ENCODE results near the gene TOM1L1.

The TOM1L1 gene

DNA sequence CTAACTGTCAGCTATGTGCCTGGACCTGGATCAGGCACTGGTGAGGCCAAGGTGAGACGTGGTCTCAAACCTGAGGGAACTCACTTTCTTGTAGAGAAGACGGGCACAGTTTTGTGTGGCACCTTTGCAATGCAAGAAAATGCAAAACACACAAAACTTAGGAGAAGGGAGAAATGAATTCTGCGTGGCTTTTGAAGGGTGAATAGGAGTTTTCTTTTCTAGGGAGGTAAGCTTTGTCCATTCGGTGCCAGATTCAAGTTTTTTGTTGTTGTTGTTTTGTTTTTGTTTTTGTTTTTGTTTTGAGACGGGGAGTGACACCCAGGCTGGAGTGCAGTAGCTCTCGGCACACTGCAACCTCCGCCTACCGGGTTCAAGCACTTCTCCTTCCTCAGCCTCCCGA lies 1.4 kb downstream of the TOM1L1 start:
- WGBS (ENCODE audit: extremely low coverage, insufficient coverage, insufficient read length): no CpG with 5 or more reads among the region's 9 CpGs
- Histone ChIP-seq H3K4me3 (ENCODE audit: low read depth, low read length) (no peak overlapping the region), H3K18ac (ENCODE audit: low read length) (no peak overlapping the region), H3K27ac (ENCODE audit: low read depth, low read length) (no peak overlapping the region), H3K14ac (ENCODE audit: low read length) (no peak overlapping the region), H4K8ac (ENCODE audit: low read depth, low read length) (no peak overlapping the region), H2BK5ac (ENCODE audit: low read depth, low read length, poor library complexity) (no peak overlapping the region), H4K12ac (ENCODE audit: low read depth, low read length) (no peak overlapping the region), H2BK120ac (ENCODE audit: insufficient read depth, low read length, poor library complexity) (no peak overlapping the region), H3K79me1 (ENCODE audit: low read length) (peaks cover 2% of the 10 kb centered on the region), H3K36me3 (ENCODE audit: control insufficient read depth in 1 of 2, insufficient read depth in 2 of 2, low read length in 2 of 2) (peaks cover 0 to 2% of the 10 kb centered on the region in 2 experiments), H3K4me2 (ENCODE audit: low read length) (no peak overlapping the region), H3K4me1 (ENCODE audit: control insufficient read depth in 1 of 2, insufficient read depth in 2 of 2, low read length in 2 of 2) (peaks cover 3 to 6% of the 10 kb centered on the region in 2 experiments), H2AFZ (ENCODE audit: insufficient read depth, low read length, poor library complexity) (no peak overlapping the region), H3K4ac (ENCODE audit: low read depth, low read length) (no peak overlapping the region), H2BK12ac (ENCODE audit: low read length) (no peak overlapping the region), H3K9me3 (ENCODE audit: insufficient read depth, low read depth, low read length) (no peaks in the 10 kb centered on the region), H3K23ac (ENCODE audit: low read length) (no peak overlapping the region), H3K27me3 (ENCODE audit: insufficient read depth, low read length) (no peaks in the 10 kb centered on the region), H2AK5ac (ENCODE audit: low read length) (peak overlapping the region; percentile 47), H3K79me2 (ENCODE audit: control insufficient read depth, insufficient read depth, low read length, poor library complexity) (no peaks in the 10 kb centered on the region), H4K91ac (ENCODE audit: low read depth, low read length) (no peak overlapping the region), H3K9ac (ENCODE audit: low read length) (no peak overlapping the region)
- DNase-seq: no peak

DNA sequence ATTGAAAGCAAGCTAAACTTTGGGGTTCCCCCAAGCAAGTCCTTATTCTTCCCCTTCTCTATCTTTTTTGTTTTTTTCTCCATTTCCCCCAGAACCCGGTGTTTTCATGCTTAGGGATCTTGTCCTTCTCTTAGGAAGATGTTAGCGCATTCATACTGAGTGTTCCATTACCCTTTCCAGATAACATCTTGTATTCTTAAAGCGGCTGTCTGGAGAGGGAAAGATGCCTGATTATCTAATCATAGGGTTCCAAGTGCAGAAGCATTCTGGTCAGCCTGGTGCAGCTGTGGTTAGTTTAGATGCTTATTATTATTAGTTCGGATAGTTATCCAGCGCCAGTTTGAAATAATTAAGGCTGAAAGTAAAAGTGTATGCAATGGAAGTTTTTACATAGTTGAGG lies 2.0 kb downstream of the TOM1L1 start:
- Histone ChIP-seq H4K8ac (ENCODE audit: low read depth, low read length) (no peak overlapping the region), H3K4me2 (ENCODE audit: low read length) (no peak overlapping the region), H2BK5ac (ENCODE audit: low read depth, low read length, poor library complexity) (no peak overlapping the region), H3K36me3 (ENCODE audit: control insufficient read depth in 1 of 2, insufficient read depth in 2 of 2, low read length in 2 of 2) (peaks cover 0 to 2% of the 10 kb centered on the region in 2 experiments), H3K9me3 (ENCODE audit: insufficient read depth, low read depth, low read length) (no peaks in the 10 kb centered on the region), H3K4me3 (ENCODE audit: low read depth, low read length) (no peak overlapping the region), H3K23ac (ENCODE audit: low read length) (no peak overlapping the region), H3K18ac (ENCODE audit: low read length) (no peak overlapping the region), H4K91ac (ENCODE audit: low read depth, low read length) (no peak overlapping the region), H2AK5ac (ENCODE audit: low read length) (no peak overlapping the region), H2AFZ (ENCODE audit: insufficient read depth, low read length, poor library complexity) (no peak overlapping the region), H3K79me2 (ENCODE audit: control insufficient read depth, insufficient read depth, low read length, poor library complexity) (no peaks in the 10 kb centered on the region), H3K27me3 (ENCODE audit: insufficient read depth, low read length) (no peaks in the 10 kb centered on the region), H3K14ac (ENCODE audit: low read length) (no peak overlapping the region), H3K27ac (ENCODE audit: low read depth, low read length) (no peak overlapping the region), H3K9ac (ENCODE audit: low read length) (no peak overlapping the region), H2BK12ac (ENCODE audit: low read length) (no peak overlapping the region), H4K12ac (ENCODE audit: low read depth, low read length) (no peak overlapping the region), H3K4me1 (ENCODE audit: control insufficient read depth in 1 of 2, insufficient read depth in 2 of 2, low read length in 2 of 2) (peaks cover 3 to 6% of the 10 kb centered on the region in 2 experiments), H3K4ac (ENCODE audit: low read depth, low read length) (no peak overlapping the region), H2BK120ac (ENCODE audit: insufficient read depth, low read length, poor library complexity) (no peak overlapping the region), H3K79me1 (ENCODE audit: low read length) (peaks cover 2% of the 10 kb centered on the region)
- no peak for DNase-seq
- no CpG with 5 or more reads among the region's 5 CpGs for WGBS (ENCODE audit: extremely low coverage, insufficient coverage, insufficient read length)

DNA sequence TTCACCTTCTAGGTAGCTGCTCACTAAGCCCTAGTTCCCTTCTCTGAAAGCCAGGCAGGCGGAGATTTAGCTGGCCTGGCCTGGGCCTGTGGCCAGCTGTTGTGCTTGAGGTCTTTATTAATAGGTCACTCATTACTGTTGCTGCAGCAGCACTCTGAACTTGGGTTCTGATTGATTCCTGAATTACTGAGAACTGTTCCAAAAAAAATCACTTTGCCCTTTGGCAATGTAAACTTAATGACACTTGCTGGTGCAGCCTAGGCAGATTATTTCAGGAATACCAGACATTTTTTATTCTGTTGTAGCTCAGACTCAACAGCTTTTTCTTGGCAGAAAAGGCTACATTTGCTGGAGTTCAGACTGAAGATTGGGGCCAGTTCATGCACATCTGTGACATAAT lies 2.7 kb downstream of the TOM1L1 start:
- H2BK120ac ChIP-seq (ENCODE audit: insufficient read depth, low read length, poor library complexity): no peak overlapping the region
- H4K12ac ChIP-seq (ENCODE audit: low read depth, low read length): no peak overlapping the region
- H3K4me3 ChIP-seq (ENCODE audit: low read depth, low read length): no peak overlapping the region
- H3K4me1 ChIP-seq (ENCODE audit: control insufficient read depth in 1 of 2, insufficient read depth in 2 of 2, low read length in 2 of 2): peaks cover 3 to 6% of the 10 kb centered on the region in 2 experiments
- H3K18ac ChIP-seq (ENCODE audit: low read length): no peak overlapping the region
- no peak overlapping the region for H4K8ac ChIP-seq (ENCODE audit: low read depth, low read length)
- no peak overlapping the region for H3K14ac ChIP-seq (ENCODE audit: low read length)
- H3K9ac ChIP-seq (ENCODE audit: low read length): no peak overlapping the region
- no peak overlapping the region for H2BK12ac ChIP-seq (ENCODE audit: low read length)
- H2BK5ac ChIP-seq (ENCODE audit: low read depth, low read length, poor library complexity): no peak overlapping the region
- H3K9me3 ChIP-seq (ENCODE audit: insufficient read depth, low read depth, low read length): no peaks in the 10 kb centered on the region
- DNase-seq: no peak
- H3K36me3 ChIP-seq (ENCODE audit: control insufficient read depth in 1 of 2, insufficient read depth in 2 of 2, low read length in 2 of 2): peaks cover 0 to 2% of the 10 kb centered on the region in 2 experiments
- no peak overlapping the region for H3K23ac ChIP-seq (ENCODE audit: low read length)
- no CpG with 5 or more reads among the region's 1 CpG for WGBS (ENCODE audit: extremely low coverage, insufficient coverage, insufficient read length)
- H2AK5ac ChIP-seq (ENCODE audit: low read length): no peak overlapping the region
- H4K91ac ChIP-seq (ENCODE audit: low read depth, low read length): no peak overlapping the region
- H3K27me3 ChIP-seq (ENCODE audit: insufficient read depth, low read length): no peaks in the 10 kb centered on the region
- H3K27ac ChIP-seq (ENCODE audit: low read depth, low read length): no peak overlapping the region
- no peaks in the 10 kb centered on the region for H3K79me2 ChIP-seq (ENCODE audit: control insufficient read depth, insufficient read depth, low read length, poor library complexity)
- H3K79me1 ChIP-seq (ENCODE audit: low read length): peaks cover 2% of the 10 kb centered on the region
- H3K4me2 ChIP-seq (ENCODE audit: low read length): no peak overlapping the region
- H3K4ac ChIP-seq (ENCODE audit: low read depth, low read length): no peak overlapping the region
- H2AFZ ChIP-seq (ENCODE audit: insufficient read depth, low read length, poor library complexity): no peak overlapping the region

DNA sequence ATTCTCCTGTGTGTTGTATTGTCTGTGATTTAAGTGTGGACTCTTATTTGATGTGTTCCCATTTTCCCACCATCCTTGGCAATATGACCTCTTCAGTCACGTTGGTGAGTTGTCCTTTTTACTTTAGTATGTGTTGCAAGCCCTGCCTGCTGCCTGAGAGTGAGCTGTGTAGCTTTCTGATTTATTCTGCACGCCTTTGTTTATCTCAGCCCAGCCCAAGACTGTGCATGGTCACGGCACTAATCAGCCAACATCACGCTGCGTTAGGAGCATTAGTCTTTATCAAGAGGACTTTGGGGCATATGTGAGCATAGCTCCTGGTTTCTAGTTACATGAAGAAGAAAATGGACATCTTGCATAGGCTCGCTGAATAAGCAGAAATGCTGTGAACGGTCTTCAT lies 6.0 kb downstream of the TOM1L1 start:
- Histone ChIP-seq H3K18ac (ENCODE audit: low read length) (peak overlapping the region; percentile 56), H2BK12ac (ENCODE audit: low read length) (no peak overlapping the region), H2BK120ac (ENCODE audit: insufficient read depth, low read length, poor library complexity) (no peak overlapping the region), H3K14ac (ENCODE audit: low read length) (no peak overlapping the region), H3K27me3 (ENCODE audit: insufficient read depth, low read length) (no peaks in the 10 kb centered on the region), H2BK5ac (ENCODE audit: low read depth, low read length, poor library complexity) (no peak overlapping the region), H2AK5ac (ENCODE audit: low read length) (no peak overlapping the region), H3K36me3 (ENCODE audit: control insufficient read depth in 1 of 2, insufficient read depth in 2 of 2, low read length in 2 of 2) (peaks cover 0 to 2% of the 10 kb centered on the region in 2 experiments), H2AFZ (ENCODE audit: insufficient read depth, low read length, poor library complexity) (no peak overlapping the region), H4K91ac (ENCODE audit: low read depth, low read length) (no peak overlapping the region), H3K79me2 (ENCODE audit: control insufficient read depth, insufficient read depth, low read length, poor library complexity) (no peaks in the 10 kb centered on the region), H3K4ac (ENCODE audit: low read depth, low read length) (no peak overlapping the region), H3K4me1 (ENCODE audit: control insufficient read depth in 1 of 2, insufficient read depth in 2 of 2, low read length in 2 of 2) (no peaks in the 10 kb centered on the region), H3K4me3 (ENCODE audit: low read depth, low read length) (no peak overlapping the region), H3K9me3 (ENCODE audit: insufficient read depth, low read depth, low read length) (no peaks in the 10 kb centered on the region), H4K12ac (ENCODE audit: low read depth, low read length) (no peak overlapping the region), H3K79me1 (ENCODE audit: low read length) (no peaks in the 10 kb centered on the region), H3K23ac (ENCODE audit: low read length) (no peak overlapping the region), H3K4me2 (ENCODE audit: low read length) (no peak overlapping the region), H3K27ac (ENCODE audit: low read depth, low read length) (no peak overlapping the region), H3K9ac (ENCODE audit: low read length) (no peak overlapping the region), H4K8ac (ENCODE audit: low read depth, low read length) (no peak overlapping the region)
- DNase-seq: no peak
- no CpG with 5 or more reads among the region's 7 CpGs for WGBS (ENCODE audit: extremely low coverage, insufficient coverage, insufficient read length)
